DMS153 treated with DMSO at 0.1 percent for 48 hours (cell line): Measurements from ENCODE around the gene C16orf92.
"Not testable (repeated sequence)": the region's sequence is repeated elsewhere in the genome, so short reads cannot be mapped to it uniquely, and the experiment has no call there.

Source experiments
- DNase-seq: peaks from one replicate; lab custom pipeline; 2025; ENCODE audit not compliant: unreplicated experiment; lab: John Stamatoyannopoulos, UW

Gene C16orf92

DNA sequence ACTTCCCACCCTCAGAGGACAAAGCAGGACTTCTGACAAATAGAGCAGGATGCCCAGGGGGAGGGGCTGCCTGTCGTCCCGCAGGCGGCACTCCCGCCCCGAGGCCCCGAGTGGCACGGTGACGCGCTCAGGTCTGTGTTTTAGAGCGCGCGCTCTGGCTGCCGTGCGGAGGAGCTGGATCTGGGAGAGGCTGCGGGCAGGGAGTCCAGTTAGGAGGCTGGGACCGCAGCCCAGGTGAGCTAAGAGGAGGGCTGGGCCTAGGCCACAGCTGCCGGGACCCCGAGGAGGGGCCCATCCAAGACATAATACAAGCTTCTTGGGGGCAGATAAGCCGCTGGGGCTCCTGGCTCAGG is 18.6 kb upstream of the C16orf92 start:
- peak; percentile 62 for DNase-seq

DNA sequence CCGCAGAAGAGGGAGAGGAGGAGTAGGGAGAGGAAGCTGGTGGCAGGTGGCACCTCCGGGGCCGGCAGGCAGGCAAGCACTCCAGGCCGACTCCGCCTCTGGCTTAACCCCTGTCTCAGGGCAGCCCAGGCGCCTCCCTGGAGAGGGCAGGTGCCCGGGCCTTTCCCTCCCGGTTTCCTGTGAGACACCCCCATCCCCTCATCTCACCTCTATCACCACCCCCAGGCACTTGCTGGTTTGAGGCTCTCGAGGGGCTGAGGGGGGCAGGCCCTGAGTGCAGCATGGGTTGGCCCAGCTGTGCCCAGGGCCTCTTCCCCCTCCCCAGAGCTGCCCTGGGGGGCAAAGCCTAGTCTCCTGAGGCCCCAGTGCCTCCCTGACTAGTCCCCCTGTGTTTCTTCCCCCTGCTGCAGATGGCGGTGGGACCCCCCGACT is 18.2 kb upstream of the C16orf92 start:
- DNase-seq: peak; percentile 87

DNA sequence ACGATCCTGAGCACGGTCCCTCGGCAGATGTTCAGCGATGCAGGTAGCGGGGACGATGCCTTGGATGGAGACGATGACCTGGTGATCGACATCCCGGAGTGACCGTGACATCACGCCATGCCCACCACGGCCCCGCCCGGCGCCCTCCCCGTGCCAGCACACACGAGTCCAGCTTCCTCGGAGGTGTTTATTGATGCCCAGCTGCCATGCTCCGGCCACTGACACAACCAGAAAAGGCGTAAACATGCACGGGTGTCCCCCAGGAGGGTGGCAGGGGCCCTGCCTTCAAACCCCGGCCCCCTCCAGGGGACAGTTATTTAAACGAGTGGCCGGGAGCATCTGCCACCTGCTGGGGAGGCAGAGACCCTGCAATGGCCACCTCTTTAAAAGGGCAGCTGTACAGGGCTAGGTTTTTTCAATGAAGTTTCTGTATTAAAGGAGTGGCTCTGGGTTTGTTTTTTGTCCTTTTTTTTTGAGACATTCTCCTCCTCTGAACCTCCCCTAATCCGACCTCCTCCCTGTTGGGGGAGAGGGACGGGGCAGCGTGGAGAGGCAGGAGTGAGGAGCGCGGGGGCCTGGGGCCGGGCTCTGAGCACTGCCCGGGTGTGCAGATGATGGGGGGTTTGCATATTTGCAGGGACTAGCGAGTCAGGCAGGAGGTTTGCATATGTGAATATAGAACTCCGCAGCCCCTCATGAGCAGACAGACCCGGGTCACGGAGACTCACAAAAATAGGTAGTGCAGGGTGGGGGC is 17.5 kb upstream of the C16orf92 start:
- DNase-seq: peak; percentile 9

DNA sequence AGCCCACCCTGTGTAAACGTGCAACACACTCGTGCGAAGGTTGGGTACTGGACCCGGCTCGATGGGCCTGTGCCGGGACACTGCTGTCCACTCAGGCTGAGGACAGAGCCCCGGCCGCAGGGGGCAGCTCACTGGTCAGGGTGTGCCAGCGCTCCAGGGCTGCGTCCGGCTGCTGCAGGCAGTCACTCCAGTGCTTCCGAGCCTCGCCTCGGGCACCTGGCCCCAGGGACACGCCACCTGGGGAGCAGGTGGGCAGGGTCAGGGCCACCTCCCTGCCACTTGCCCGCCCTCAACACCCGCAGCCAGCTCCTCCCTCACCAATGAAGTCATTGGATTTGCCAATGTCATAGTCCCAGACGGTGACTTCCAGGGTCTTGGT is 16.9 kb upstream of the C16orf92 start:
- DNase-seq: no peak

DNA sequence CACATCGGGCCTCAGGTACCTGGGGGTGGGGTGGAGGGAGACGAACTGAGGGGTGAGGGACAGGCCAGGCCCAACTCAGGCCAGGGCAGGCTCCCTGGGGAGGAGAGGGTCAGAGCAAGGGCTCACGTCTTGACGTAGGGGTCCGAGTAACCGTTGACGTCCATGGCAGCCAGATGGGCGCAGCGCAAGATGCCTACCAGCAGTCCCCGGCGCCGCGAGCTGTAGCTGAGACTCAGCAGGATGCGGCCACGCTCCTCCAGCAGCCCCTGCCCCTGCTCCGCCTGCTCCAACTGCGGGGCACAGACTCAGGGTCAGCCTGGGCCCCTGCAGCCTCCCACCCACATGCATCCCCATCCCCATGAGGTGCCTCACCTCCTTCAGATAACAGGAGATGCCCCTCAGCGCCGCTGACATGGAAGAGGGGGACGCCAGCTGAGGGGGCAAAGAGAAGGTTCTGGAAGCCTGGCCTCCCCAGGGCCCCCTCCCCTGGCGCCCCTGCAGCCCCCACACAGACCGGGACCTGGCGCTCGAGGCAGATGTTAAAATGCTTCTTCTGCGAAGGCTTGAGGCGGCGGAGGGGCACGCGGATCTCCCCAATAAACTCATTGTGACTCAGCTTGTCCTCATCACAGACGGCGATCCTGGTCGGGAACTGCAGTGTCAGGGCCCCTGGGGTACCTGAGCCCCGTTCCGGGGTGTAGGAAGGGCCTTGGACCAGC is 16.2 kb upstream of the C16orf92 start:
- no peak for DNase-seq

DNA sequence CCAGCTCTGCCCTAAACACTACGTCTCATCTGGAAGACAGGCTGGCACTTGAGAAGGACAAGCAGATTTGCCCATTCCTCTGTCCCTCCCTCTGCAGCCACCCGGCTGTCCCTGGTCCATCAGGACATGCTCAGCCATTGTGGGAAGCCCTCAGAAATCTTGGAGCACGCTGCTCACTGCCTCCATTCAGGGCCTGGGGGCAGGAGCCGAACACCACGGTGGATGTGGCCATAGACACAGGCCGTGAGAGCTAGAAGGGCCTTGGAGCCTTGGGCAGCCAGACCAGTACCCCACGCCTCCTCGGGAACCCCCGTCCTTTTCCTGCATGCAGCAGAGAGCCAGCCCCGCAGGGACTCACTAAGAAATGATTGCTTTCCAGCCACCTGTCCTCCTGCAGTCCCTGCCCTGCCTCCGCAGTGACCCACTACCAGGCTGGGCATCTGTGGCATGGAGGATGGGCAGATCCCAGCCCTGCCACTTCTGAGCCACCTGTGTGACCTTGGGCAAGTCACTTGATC is 15.6 kb upstream of the C16orf92 start:
- DNase-seq: no peak

DNA sequence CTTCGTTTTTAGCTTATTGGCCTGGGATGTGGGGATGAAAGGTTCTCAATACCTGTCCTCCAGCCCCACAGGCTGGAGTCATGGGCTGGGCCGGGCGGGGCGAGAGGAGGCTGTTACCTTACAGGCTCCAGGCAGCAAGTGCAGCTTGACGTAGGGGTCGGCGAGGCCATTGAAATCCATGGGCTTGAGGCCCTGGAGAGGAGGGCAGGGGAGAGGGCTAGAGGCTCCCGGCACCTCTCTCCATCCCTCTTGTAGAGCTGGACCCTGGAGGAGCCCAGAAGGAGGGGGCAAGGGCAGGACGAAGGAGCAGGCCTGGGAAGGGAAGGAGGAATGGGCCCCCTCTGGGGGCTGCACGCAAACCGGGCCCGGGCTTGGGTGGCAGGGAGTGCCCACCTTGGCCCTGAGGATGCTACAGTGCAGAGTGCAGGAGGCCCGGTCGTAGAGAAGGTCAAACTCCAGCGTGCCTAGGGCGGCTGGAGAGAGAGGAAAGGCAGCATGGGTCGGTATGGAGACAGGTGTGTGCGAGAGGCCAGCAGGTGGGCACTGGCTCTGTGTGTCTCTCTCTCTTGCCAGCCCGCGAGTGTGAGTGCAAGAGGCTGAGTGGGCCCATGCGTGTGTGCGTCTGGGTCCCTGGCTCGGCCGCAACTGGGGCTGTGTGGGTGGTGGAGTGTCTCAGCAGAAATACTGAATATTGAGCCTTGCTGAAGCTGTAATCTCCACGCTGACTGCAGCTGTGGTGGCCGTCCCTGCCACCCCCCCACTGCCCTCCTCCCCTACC is 13.7 kb upstream of the C16orf92 start:
- no peak for DNase-seq

DNA sequence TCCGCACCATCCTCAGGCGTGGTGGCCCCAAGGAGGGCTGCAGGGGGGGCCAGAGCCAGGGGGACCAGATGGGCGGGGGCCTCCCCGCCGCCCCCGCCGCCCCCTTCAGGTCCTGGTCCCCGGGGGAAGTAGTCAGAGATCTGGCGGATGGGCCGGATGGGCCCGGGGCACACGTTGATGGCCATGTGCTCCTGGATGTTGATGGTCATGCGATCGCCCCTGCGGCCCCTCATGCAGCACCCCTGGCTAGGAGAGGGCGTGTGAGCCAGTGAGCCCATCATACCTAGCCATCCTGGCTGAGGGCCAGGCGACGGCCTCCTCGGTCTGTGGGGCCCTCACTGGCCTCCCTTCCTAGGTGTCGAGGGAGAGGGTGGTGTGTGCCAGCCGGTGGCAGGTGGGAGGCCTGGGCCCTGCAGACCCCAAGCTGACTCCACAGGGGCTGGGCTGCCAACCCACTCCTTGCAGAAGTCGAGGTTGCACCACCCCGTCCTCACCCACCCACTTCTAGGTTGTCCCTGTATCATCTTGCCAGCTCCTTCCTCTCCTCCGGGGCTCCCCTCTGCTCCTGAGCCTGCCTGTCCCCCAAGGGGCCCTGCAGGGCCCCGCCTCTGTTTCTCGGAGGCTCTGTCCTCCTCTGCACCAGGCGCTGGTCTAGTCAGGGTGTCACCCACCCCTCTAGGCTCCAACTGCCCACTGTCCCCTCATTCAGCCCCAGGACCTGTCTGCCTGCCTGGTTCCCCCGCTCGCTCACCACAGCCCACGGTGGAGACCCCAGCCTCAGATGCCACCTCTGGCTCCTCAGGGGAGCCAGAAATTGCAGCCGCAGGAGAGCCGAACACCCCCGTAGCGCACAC is 12.8 kb upstream of the C16orf92 start:
- DNase-seq: no peak

DNA sequence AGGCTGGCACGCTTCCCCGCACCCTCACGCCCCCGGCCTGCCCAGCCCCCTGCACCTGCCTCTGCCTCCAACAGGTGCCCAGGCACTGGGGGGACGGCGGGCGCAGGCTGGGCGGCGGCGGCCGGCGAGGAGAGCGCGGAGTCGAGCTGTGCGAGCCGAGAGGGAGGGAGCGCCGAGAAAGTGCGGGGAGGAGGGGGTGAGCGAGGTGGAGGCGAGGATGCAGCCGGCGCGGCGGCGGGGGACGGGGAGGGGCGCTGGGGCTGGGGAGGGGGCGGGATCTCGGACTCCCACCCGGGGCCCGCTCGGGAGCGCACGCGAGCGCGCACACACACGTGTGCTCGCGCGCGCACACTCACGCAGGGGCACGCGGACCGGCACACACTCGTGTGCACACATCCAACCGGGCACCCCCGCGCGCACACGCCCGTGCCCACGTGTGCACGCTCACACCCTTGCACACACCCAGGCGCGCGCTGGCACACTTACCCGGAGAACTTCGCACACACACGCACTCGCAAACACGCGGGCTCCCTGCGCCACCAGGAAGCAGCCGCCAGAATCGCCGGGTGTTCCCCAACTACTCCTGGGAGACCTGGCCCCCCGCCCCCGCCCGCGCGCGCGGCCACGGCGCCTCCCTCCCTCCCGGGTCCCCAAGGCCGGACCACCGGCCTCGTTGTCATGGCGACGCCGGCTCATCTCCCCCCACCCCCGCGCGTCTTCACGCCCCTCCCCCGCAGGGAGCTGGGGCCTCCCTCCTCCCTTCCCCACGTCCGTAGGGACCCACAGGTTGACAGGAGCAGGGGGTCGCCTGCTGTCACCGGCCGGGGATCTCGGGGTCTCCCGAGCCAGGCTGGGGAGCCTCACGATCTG is 11.9 kb upstream of the C16orf92 start, which contains the start of gene DOC2A:
Gene DOC2A, minus strand, starts transcription at position 184 of the 870 bp plus-strand sequence. CDS start 805 bp downstream, outside the sequence.
- no peak for DNase-seq

DNA sequence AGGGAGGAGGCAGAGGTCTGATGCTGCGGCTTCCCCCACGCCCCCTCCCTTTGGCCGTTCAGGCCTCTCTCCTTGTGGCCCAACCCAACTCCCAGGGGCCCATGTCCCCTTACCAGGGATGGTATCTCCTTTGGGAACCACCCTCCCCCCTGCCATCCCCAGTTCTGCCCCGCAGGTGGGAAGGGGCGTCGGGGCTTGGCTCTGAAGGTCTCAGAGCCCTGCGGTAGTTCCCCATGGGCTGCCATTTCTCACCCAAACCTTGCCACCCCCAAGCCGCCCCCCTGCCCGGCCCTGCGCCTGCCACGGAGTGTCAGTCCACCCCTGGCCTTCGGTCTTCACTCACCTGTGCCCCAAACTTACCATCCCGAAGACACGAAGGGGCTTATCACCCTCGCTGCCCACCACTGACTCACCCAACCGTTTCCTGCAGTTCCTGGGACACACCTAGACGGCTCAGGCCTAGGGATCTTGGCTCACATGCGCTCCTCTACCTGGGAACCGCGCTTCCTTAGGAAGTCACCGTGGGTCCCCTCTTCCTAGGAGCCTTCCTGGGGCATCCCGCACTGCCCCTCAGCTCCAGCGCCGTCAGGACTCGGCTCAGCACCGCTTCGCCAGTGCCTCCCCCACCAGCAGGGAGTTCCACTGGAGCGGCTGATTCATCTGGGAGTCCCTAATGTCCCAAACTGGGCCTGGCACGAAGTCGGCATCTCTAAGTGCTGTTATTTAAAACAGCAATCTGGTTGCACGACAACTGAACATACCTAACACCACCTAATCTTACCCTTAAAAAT is 11.1 kb upstream of the C16orf92 start:
- DNase-seq: no peak

DNA sequence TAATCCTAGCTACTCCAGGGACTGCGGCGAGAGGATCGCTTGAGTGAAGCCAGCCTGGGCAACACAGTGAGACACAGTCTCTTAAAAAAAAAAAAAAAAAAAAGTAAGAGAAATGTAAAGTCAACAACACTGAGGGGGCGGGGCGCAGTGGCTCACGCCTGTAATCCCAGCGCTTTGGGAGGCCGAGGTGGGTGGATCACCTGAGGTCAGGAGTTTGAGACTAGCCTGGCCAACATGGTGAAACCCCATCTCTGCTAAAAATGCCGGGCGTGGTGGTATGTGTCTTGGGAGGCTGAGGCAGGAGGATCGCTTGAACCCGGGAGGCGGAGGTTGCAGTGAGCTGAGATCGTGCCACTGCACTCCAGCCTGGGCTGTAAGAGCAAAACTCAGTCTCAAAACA is 10.4 kb upstream of the C16orf92 start:
- DNase-seq: not testable (repeated sequence)

DNA sequence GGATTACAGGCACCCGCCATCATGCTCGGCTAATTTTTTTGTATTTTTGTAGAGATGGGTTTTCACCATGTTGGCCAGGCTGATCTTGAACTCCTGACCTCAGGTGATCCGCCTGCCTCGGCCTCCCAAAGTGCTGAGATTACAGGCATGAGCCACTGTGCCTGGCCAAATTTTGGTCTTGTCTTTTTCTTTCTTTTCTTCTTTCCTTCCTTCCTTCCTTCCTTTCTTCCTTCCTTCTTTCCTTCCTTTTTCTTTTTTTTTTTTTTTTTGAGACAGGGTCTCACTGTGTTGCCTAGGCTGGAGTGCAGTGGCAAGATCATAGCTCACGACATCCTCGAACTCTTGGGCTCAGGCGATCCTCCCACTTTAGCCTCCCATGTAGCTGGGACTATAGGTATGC is 7.5 kb upstream of the C16orf92 start:
- DNase-seq: not testable (repeated sequence)

DNA sequence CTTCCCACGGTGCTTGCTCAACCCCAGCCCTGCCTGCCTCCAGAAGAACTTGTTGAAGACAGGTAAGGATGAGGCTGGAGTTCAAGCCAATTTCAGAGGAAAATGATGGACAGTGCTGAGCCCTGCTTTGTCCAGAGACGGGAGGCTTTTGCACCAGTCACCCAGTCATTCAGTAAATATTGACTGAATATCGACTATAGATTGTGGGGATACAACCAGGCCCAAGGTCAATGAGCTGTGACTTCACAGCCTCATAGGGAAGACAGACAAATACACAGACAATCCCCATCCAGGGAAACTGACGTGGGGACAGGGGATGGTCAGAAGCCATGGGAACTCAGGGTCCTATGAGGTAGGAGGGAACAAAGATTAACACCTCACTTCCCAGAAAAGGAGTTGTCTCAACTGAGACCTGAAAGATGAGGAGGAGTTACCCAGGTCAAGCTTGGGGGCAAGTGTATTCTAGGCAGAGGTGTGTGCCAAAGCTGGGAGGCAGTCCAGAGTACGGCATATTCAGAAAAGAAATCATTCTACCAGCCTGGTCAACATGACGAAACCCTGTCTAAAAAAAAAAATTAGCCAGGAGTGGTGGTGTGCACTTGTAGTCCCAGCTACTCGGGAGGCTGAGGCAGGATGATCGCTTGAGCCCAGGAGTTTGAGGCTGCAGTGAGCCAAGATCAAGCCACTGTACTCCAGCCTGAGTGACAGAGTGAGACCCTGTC is 6.3 kb upstream of the C16orf92 start:
- DNase-seq: no peak

DNA sequence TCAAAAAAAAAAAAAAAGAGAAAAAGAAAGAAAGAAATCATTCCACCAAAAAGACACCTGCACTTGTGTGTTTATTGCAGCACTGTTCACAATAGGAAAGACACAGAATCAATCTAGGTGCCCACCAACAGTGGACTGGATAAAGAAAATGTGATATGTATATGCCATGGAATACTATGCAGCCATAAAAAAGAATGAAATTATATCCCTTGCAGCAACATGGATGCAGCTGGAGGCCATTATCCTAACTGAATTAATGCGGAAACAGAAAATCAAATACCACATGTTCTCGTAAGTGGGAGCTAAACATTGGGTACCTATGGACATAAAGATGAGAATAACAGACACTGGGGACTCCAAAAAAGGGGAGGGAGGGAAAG is 5.7 kb upstream of the C16orf92 start:
- DNase-seq: no peak

DNA sequence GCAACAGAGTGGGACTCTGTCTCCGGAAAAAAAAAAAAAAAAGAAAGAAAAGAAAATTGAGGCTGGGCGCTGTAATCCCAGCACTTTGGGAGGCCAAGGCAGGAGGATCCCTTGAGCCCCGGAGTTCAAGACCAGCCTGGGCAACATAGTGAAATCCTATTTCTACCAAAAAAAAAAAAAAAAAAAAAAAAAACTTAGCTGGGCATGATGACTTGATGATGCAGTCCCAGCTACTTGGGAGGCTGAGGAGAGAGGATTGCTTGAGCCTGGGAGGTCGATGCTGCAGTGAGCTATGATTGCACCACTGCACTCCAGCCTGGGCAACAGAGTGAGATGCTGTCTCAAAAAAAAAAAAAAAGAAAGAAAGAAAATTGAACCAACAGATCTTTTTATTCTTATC is 5.1 kb upstream of the C16orf92 start:
- DNase-seq: not testable (repeated sequence)

DNA sequence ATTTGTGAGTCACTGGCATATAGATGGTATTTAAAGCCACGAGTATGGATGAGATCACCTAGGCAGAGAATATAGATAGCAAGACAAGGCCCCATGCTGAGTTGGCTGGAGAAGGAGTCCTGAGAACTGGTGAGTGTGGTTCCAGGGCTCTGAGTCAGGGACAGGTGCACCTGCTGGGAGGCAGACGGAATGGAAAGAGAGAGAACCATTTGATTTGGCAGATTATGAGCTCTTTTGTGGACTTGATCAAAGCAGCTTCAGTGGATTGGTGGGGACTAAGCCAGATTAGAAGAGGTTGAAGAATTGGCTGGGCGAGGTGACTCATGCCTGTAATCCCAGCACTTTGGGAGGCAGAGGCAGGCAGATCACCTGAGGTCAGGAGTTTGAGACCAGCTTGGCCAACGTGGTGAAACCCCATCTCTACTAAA is 4.3 kb upstream of the C16orf92 start:
- no peak for DNase-seq

DNA sequence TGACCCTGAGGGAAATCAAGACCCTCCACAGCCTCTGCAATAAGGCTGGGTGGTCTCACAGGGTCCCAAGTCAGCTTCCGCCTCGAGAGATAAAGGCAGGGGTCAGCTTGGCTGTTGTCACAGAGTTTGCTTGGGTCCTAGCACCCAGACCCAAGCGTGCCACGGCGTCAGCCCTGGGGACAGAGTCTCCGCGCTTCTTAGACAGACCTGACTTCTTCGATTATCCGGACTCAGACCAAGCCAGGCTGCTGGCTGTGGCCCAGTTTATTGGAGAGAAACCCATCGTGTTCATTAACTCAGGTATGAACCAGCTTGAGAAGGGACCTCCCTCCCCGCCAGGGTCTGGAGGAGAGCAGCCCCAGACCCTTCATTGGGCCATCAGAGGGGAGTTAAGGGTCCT is 588 bp downstream of the C16orf92 start:
- no peak for DNase-seq

DNA sequence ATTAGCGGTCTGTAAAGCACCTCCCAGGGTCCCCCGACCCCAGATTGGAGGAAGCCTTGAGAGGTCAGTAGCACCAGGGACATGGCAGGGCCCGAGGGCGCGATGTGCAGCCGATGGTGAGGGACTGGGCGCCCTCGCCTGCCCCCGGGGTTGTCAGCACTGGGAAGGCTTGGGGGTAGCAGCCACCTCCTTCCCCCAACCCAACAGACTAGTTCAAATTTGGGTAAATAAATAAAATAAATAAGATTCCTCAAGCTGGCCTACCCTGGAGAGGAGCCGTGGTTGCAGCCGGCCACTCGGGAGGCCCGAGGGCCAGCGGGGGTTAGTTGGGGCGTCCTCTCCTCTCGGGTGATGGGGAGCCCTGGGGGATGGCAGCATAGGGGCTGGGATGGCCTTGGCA is 1.5 kb downstream of the C16orf92 start:
- DNase-seq: no peak
